Measurements from ENCODE around the gene KAZN. TPM values are rescaled to one million over a fixed set of nuclear protein-coding genes. Genes with fewer than 3 reads are reported as not detected.

The KAZN gene
- total RNA-seq, 1 donor: 3.9 TPM

DNA sequence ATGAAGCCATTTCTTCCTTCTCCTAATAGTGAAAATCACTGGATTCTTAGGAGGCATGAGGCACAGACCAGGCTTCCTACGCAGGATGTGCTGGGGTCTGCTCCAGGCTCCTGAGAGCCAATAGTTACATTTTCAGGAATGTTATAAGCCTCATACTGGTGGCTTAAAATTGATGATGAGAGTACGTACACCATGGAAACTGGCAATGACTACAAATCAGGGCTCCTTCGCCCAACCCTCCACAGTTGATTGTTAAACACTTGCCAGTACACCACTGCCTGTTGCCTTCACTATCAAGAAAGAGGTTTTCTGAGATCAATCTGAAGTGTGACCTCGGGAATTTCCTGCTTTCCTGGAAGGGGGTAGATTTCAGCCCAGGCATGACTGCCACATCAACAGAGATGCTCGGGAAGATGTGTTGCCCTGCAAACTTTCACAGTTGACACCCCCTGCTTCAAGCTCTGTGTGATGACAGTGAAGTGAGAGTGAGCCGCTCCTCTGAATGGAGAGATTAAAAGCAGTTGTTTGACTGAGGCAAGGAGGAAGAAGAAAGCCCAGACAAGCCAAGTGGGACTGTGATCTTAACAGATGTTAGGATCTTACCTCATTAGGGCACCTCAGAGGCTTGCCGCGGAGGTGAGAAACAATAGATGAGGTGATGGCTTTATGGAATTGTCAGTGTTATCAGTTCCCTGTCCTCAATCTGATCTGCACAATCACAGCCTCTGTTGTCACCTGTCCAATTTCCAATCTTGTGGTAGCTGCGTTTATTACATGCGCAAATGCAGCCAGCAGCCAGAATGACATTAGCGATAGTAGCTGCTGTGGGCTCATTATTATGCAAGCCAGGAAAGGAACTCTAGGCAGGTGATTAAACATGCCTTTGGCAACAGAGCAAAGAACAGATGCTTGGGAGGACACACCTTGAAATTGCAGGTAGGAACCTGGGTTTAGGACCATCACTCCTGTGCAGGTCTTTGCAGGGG, 277.3 kb downstream of the KAZN start:
- no peak for DNase-seq (ENCODE audit: low read depth)
- TF ChIP-seq, protein P1, sequence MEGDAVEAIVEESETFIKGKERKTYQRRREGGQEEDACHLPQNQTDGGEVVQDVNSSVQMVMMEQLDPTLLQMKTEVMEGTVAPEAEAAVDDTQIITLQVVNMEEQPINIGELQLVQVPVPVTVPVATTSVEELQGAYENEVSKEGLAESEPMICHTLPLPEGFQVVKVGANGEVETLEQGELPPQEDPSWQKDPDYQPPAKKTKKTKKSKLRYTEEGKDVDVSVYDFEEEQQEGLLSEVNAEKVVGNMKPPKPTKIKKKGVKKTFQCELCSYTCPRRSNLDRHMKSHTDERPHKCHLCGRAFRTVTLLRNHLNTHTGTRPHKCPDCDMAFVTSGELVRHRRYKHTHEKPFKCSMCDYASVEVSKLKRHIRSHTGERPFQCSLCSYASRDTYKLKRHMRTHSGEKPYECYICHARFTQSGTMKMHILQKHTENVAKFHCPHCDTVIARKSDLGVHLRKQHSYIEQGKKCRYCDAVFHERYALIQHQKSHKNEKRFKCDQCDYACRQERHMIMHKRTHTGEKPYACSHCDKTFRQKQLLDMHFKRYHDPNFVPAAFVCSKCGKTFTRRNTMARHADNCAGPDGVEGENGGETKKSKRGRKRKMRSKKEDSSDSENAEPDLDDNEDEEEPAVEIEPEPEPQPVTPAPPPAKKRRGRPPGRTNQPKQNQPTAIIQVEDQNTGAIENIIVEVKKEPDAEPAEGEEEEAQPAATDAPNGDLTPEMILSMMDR (IDR thresholded peaks at IDR 0.05; ENCODE audit: insufficient read depth, low read length): no peak

DNA sequence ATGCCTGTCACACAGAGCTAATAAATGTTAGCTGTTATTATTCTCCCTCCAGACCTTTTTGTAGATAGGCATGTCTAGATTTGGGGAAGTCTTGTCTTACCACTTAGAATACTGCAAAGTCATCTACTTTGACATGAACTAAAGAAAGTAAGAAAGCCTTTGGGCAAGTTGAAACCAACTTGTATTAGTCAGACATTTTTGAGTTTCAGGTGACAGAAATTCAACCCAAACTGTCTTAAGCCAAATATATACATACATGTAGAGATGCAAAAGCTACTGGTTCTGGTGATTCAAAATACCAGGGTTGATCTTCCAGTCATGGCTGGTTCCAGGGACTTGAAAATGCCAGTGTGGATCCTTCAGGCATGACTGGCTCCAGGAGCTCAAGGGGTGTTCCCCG, 278.3 kb downstream of the KAZN start:
- TF ChIP-seq, protein P1 (IDR thresholded peaks at IDR 0.05; ENCODE audit: insufficient read depth, low read length): no peak
- DNase-seq (ENCODE audit: low read depth): no peak

More for the DNA sequence above, 277.3 kb downstream of the KAZN start:
- H3K4me3 ChIP-seq (ENCODE audit: low read depth, low read length): no peak overlapping the region

GRCh38 chr1:14877224-14877623, 278.7 kb downstream of the KAZN start:
- TF ChIP-seq, protein P1 (IDR thresholded peaks at IDR 0.05; ENCODE audit: insufficient read depth, low read length): no peak
- no peak for DNase-seq (ENCODE audit: low read depth)
- H3K4me3 ChIP-seq (ENCODE audit: low read depth, low read length): no peak overlapping the region

More for the DNA sequence above, 278.3 kb downstream of the KAZN start:
- no peak overlapping the region for H3K4me3 ChIP-seq (ENCODE audit: low read depth, low read length)

GRCh38 chr1:14878124-14878523, 279.6 kb downstream of the KAZN start:
- TF ChIP-seq, protein P1 (IDR thresholded peaks at IDR 0.05; ENCODE audit: insufficient read depth, low read length): no peak
- no peak for DNase-seq (ENCODE audit: low read depth)
- no peak overlapping the region for H3K4me3 ChIP-seq (ENCODE audit: low read depth, low read length)

DNA sequence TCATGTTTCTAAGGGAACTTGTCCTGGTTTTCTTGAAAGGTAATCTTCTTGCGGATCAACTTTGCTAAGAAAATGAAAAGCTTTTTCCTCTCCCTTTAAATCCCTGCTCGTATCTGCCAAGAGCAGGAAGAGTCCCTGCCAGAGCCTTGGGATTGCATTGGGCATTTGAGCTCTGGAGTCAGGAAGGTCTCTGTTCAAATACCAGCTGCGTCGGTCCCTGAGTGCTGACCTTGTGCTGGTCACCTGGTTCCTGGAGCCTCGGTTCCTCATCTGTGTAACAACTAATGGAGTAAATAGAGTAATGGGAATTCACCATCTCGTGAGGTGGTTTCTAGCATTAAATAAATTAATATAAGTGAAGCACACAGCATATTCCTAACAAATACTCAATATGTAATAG, 280.5 kb downstream of the KAZN start:
- H3K4me3 ChIP-seq (ENCODE audit: low read depth, low read length): no peak overlapping the region
- DNase-seq (ENCODE audit: low read depth): no peak
- TF ChIP-seq, protein P1 (IDR thresholded peaks at IDR 0.05; ENCODE audit: insufficient read depth, low read length): no peak

DNA sequence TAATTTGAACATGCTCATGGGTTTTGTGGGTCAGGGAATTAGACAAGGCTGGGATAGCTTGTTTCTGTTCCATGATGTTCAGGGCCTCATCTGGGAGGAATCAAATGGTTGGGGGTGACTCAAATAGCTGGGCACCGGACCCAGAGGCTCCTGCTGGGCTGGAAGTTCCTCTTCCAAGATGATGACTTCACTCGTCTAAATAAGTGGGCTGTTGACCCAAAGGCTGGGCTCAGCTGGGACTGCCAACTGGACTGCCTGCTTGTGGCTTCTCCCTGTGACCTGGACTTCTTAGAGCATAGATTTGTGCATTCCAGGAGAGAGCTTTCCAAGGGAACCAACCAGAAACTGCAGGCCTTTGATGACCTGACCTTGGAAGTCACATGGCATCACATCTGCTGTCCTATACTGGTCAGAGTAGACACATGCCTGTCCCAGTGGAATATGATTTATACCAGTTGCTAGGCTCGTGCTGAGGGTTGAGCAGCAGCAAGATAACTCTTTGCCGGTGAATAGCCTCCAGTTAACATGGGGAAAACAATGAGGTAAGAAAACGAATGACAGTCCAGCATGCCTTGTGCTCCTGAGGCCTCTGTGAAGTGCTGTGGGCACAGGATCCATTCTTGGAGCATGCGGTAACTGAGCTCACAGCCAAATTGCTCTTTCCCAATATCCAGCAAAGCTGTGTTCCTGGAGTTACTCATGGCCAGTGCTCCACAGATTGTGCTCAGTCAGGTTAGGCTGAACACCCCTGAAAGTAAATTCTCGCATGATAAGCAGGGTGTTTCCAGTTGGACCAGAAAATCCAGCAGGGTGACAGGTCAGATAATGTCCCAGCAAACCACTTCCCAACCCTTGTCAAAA, 282.2 kb downstream of the KAZN start:
- peak; percentile 66 for DNase-seq (ENCODE audit: low read depth)
- TF ChIP-seq, protein P1 (IDR thresholded peaks at IDR 0.05; ENCODE audit: insufficient read depth, low read length): no peak
- H3K4me3 ChIP-seq (ENCODE audit: low read depth, low read length): no peak overlapping the region

Measured in fibroblast of the aortic adventitia (primary cell).